Measurements from ENCODE around the gene CHAF1B.
"Not testable (repeated sequence)": the region's sequence is repeated elsewhere in the genome, so short reads cannot be mapped to it uniquely, and the experiment has no call there.

CHAF1B gene

GRCh38 chr21:36385233-36386030, at the start of gene CHAF1B:
CHAF1B (plus strand) TSS chr21:36385392; CDS start chr21:36386137, 745 bp downstream.
- no peak for DNase-seq (ENCODE audit: low read depth)

GRCh38 chr21:36337099-36337509, 48.1 kb upstream of the CHAF1B start:
- no peak for DNase-seq (ENCODE audit: low read depth)

GRCh38 chr21:36338975-36339374, 46.2 kb upstream of the CHAF1B start:
- no peak for DNase-seq (ENCODE audit: low read depth)

- DNase-seq (ENCODE audit: low read depth) = not testable (repeated sequence)
These were observed 42.6 kb upstream of the CHAF1B start for GRCh38 chr21:36342581-36342980.

GRCh38 chr21:36344931-36345330, 40.3 kb upstream of the CHAF1B start:
- DNase-seq (ENCODE audit: low read depth) = no peak

GRCh38 chr21:36347278-36347961, 37.8 kb upstream of the CHAF1B start:
- no peak for DNase-seq (ENCODE audit: low read depth)

GRCh38 chr21:36347962-36348328, 37.2 kb upstream of the CHAF1B start:
- DNase-seq (ENCODE audit: low read depth) = no peak

- no peak for DNase-seq (ENCODE audit: low read depth)
These were observed 35.9 kb upstream of the CHAF1B start for GRCh38 chr21:36349315-36349714.

- DNase-seq (ENCODE audit: low read depth) = no peak
These were observed 34.8 kb upstream of the CHAF1B start for GRCh38 chr21:36350282-36350910.

- DNase-seq (ENCODE audit: low read depth) = no peak
These were observed 30.1 kb upstream of the CHAF1B start for GRCh38 chr21:36354918-36355680.

- DNase-seq (ENCODE audit: low read depth) = no peak
These were observed 29.3 kb upstream of the CHAF1B start for GRCh38 chr21:36355868-36356267.

GRCh38 chr21:36359185-36359584, 26.0 kb upstream of the CHAF1B start:
- no peak for DNase-seq (ENCODE audit: low read depth)

GRCh38 chr21:36369064-36369685, 16.0 kb upstream of the CHAF1B start:
- no peak for DNase-seq (ENCODE audit: low read depth)

GRCh38 chr21:36375994-36376393, 9.2 kb upstream of the CHAF1B start:
- no peak for DNase-seq (ENCODE audit: low read depth)

- no peak for DNase-seq (ENCODE audit: low read depth)
These were observed 7.8 kb upstream of the CHAF1B start for GRCh38 chr21:36377391-36377842.

- no peak for DNase-seq (ENCODE audit: low read depth)
These were observed 5.9 kb upstream of the CHAF1B start for GRCh38 chr21:36379251-36379650.

- DNase-seq (ENCODE audit: low read depth) = no peak
These were observed 3.2 kb upstream of the CHAF1B start for GRCh38 chr21:36381841-36382589.

GRCh38 chr21:36382722-36383121, 2.5 kb upstream of the CHAF1B start:
- DNase-seq (ENCODE audit: low read depth) = not testable (repeated sequence)

GRCh38 chr21:36384885-36385232, 333 bp upstream of the CHAF1B start:
- DNase-seq (ENCODE audit: low read depth) = no peak

GRCh38 chr21:36386031-36386642, 945 bp downstream of the CHAF1B start:
- no peak for DNase-seq (ENCODE audit: low read depth)

GRCh38 chr21:36388096-36388495, 2.9 kb downstream of the CHAF1B start:
- no peak for DNase-seq (ENCODE audit: low read depth)

Measured in GM04503 (cell line).